Measurements from ENCODE around the gene NEDD9. TPM values are rescaled to one million over a fixed set of nuclear protein-coding genes. Genes with fewer than 3 reads are reported as not detected.

Gene NEDD9
- total RNA-seq, 1 experiment from 2014 or later, result 45.9 TPM

DNA sequence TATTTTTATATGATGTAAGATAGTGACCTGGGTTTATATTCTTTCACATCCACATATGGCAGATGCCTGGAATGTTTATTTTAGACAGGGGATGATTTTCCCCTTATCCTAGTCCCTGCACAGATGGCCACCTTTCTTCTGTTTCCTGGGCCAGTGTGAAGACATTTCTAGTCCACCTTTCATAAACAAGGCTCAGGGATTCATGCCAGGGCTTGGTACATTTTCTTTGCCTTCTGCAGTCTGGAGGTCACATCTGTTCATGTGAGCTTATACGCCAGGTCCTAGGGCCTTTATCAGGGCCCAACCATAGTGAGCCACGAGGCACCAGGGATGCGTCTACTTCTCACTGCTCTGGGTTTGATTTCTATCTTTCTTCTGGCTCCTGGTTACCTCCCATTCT, 82.9 kb downstream of the NEDD9 start:
- no peak for DNase-seq (ENCODE audit: extremely low read depth, low read depth)

DNA sequence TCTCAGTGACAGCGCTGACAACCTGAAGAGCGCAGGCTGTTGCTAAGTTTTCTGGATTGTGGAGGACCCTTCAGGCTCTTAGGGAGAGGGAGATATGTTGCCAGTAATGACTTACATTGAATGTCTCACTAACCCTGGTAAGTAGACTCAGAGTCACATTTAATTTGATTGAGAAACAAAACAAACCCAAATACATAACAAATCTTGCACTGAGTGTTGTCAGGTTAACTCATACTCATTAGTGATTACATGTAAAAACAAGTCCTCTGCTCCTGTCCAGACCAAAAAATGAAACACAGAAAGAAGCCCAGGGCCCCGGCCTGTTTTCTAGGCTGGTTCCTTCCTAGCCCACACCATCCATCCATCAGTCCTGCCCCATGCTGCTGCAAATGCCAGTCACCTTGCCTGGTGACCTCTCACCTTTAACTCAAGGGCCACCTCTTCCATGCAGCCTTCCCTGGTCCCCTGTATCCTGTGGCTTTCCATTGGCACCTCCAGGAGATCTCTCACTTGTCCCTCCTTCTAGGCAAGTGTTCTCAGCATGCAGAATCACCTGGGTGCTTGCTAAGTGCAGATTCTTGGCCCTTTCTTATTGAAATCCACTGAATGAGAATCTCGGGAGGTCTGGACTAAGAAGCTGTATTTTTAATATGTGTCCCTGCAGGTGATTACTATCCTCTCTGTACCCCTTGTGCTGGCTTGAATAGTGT, 86.2 kb downstream of the NEDD9 start:
- DNase-seq (ENCODE audit: extremely low read depth, low read depth), result no peak

DNA sequence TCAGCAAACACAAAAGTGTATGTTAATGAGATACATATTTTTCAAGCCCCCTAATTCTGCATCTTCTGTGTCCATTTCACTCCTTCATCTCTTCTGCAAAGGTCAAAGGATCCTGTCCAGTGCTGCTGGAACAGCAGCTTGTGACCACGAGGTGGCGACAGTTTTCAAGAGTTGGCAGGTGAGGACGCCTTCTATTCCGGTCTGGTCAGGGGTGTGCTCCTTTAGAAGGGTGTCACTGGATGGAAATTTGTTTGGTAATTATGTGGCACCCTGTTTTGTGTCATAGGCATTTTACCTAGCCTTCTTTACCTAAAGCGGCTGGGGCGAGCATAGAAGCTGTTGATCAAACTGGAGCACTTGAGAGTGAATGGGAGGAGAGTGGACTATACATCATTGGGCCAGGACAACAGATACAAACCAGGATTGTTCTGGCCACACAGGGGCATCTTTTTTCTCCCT, 88.0 kb downstream of the NEDD9 start:
- DNase-seq (ENCODE audit: extremely low read depth, low read depth), result peak; percentile 78

DNA sequence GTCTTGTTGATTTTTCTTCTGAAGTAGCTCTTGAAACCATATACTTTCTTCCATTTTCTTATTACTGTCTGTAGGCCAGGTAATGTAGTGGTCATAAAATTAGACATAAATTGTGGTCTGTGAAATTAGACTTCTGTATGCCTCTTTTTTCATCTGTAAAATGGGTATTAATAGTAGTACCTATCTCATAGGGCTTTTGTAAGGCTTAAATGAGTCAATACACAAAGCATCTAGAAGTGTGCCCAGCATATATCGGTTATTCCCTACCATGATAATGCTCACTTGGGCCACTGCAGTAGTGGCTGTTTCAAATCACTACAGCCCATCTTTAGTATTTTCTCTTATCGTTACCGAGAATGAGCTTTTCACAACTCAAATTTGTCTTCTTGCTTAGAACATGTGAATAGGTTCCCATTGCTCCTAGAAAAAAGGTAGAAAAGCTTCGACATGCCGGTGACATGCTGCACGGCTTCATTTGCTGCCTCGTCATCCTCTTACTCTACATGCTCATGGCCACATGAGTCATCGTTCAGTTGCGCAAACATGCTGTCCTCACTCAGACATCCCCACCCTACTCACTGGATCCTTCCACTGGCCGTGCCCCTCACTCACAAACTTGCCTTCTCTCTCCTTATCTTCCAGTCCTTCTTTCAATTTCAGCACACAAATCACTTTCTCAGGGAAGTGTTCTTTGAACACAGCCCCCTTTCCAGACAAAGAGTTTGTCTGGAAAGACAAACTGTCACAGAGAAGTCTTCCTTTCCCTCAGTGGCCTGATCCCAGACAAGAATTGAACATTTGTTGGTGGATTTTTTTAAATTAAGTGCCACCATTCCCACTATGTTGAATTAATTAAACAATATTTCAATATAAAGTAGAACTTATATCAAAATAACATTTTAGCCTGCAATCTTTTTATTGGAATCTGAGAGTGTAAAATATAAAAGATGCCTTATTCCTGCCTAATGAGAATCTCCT, 88.8 kb downstream of the NEDD9 start:
- DNase-seq (ENCODE audit: extremely low read depth, low read depth), result peak; percentile 90

DNA sequence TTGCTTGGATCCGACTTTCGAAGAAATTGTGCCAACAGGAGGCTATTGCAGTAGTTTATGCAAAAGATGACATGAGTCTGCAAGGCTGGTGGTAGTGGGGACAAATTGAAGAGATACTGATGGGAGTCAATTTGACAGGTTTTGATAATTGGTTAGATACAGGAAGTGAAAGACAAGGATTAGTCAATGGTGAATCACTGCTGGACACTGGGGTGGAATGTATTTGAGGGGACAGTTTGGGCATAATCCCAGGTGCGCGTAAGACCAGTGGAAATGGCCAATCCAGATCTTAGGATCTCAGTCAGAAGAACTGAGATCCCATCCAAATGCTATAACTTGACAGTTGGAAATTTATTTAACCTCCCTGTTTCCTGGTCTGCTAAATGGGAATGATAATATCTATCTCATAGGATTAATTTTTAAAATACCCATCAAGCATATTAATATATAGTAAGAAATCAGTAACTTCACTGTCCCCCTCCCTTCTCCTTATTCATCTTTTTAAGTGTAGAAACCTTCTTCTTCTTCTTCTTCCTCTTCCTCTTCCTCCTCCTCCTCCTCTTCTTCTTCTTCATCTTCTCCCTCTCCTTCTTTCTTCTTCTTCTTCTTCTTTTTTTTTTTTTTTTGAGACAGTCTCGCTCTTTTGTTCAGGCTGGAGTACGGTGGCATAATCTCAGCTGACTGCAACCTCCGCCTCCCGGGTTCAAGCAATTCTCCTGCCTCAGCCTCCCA, 90.0 kb downstream of the NEDD9 start:
- no peak for DNase-seq (ENCODE audit: extremely low read depth, low read depth)

DNA sequence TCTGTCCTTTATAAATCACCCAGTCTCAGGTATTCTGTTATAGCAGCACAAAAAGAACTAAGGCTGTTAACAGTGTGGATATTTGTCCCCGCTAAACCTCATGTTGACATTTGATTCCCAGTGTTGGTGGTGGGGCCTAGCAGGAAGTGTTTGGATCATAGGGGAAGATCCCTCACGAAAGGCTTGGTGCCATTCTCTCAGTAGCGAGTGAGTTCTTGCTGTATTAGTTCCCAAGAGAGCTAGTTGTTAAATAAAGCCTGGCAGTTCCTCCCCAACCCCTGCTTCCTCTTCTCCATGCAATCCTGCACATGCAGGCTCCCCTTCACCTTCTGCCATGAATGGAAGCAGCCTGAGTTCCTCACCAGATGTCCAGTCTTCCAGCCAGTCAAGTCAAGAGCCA, 91.2 kb downstream of the NEDD9 start:
- DNase-seq (ENCODE audit: extremely low read depth, low read depth), result no peak

DNA sequence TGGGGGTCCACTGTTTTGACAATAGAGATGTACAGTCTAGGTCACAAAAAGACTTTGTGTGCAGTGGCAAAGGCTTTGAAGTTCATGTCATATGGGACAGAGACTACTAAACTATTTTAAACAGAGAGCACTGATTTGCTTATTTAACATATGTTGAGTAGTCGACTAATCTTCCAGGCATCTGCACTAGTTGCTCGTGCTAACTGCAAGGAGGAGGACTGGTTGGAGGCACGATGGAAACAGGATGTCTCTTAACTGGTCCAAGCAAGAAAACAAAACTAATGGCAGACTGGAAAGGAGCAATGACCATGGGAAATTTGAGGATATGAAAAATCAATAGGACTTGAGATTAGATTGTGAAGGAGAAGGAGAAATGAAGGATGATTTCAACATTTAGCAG, 92.4 kb downstream of the NEDD9 start:
- DNase-seq (ENCODE audit: extremely low read depth, low read depth), result no peak

DNA sequence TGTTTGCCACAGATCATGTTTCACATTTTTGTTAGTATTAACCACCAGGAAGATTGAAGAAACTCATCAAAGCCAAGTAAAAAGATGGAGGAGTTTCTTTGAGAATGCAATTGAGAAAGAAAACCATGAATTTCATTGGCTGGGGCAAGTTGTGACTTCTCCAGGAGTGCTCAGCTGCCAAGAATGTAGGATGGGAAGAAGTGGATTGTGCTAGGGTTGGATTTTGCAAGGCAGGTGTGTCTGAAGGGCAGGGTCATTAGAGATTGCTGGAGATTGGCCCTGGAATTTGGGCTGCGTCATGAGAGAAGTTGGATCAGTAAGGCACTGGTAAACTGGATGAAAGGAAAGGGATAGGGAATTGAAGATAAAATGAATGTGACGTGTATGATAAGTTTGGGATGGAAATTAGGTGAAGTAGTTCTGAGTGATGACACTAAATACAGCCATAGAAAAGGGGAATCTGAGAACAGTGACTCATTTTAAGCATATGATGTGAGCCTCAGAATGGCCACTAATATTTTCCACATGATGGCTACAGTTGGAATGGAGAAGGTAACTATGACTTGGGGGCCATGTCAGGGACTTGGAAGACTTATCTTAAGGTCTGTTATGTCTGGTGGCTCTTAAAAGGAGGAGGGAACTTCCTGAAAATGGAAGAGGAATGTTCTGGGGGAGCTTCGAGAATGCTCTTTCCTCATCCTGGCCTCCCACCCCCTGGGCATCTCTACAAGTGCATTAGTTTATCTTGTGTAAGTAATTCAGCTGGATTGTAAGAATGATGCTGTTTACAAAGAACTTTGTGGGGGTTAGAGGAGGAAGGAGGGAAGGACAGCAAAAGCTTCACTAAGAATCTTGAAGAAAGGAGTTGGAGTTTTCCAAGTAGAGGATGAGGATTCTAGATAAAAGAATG, 93.2 kb downstream of the NEDD9 start:
- DNase-seq (ENCODE audit: extremely low read depth, low read depth), result no peak

DNA sequence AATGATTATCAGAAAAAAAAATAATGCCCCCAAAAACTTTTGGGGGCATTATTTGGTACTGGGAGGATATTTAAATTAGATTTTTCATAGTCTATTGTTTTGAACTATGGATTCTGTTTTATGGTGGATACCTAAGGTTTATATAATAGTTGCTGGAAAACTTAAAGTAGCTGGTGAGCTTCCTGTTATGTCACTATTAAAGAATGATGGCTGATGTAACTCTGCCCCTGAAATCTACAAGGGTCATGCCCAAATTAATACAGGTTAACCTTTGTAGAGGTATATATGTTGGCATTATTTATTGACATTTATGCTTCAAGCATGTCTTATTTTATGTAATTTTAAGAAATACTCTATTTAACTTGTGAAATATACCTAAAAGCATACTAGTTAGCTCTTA, 95.7 kb downstream of the NEDD9 start:
- no peak for DNase-seq (ENCODE audit: extremely low read depth, low read depth)

Small RNA genes lying within 50 kb of the gene (small RNA-seq; reads per million reads assigned to genes)
- gene AL136139.1, result 0 reads per million in 2 experiments

Other genes starting within 250 kb of the NEDD9 start
- gene ELOVL2, start 188.4 kb downstream of the NEDD9 start, total RNA-seq (2014; rRNA removed; shearing (Covaris generic)), result 2.5 and 2.7 TPM in 2 replicates
- 38.5 and 38.9 TPM in 2 replicates for gene SMIM13, start 138.8 kb downstream of the NEDD9 start, total RNA-seq (2014; rRNA removed; shearing (Covaris generic))
- gene ERVFRD-1, start 120.9 kb downstream of the NEDD9 start, total RNA-seq (2014; rRNA removed; shearing (Covaris generic)), result not detected in 2 replicates

Data from NCI-H460 (cell line).